Activated T-helper 2 cell treated with anti-CD3 and anti-CD28 coated beads, Interferon-gamma antibody, Interleukin-2, Interleukin-4, amounts not matched to agents 10 μg/mL and 5 μg/mL and 100 μg/mL, durations not matched to agents 14 hours and 24 hours and 36 hours (primary cell): ENCODE results near the gene DNAJC3. TPM values are rescaled to one million over a fixed set of nuclear protein-coding genes. Genes with fewer than 3 reads are reported as not detected.
"Not testable (repeated sequence)": the region's sequence is repeated elsewhere in the genome, so short reads cannot be mapped to it uniquely, and the experiment has no call there.

Experiments
- DNase-seq: peaks from one replicate; pipeline ENCODE4 v3.0.0; 2021; ENCODE audit warnings: low spot score
- H3K27ac Mint-ChIP-seq: one replicate; pipeline ENCODE4 v1.8.0; 2021; ENCODE audit warnings: mixed read lengths
- H3K27me3 Mint-ChIP-seq: one replicate; pipeline ENCODE4 v1.8.0; 2021; ENCODE audit warnings: low read depth, mixed read lengths
- H3K36me3 Mint-ChIP-seq: one replicate; pipeline ENCODE4 v1.8.0; 2021; ENCODE audit warnings: low read depth, mixed read lengths
- H3K4me1 Mint-ChIP-seq: one replicate; pipeline ENCODE4 v1.8.0; 2021; ENCODE audit warnings: low read depth, mixed read lengths
- H3K4me3 Mint-ChIP-seq: one replicate; pipeline ENCODE4 v1.8.0; 2021; ENCODE audit warnings: low read depth, mild to moderate bottlenecking, moderate library complexity, mixed read lengths
- H3K9me3 Mint-ChIP-seq: one replicate; pipeline ENCODE4 v1.8.0; 2021; ENCODE audit warnings: mixed read lengths
- intact Hi-C: fragments of 100-400 bp; cut with micrococcal nuclease; formaldehyde crosslinking; loops from one replicate; pipeline ENCODE4 v1.15.1; 2023
- total RNA-seq: library from RNA; stranded (reverse); gene quantifications from 2 replicates; pipeline ENCODE4 v1.2.3, GENCODE V29; 2022

DNAJC3 gene
- total RNA-seq, 1 donor from 2014 or later, result 28.1 TPM

GRCh38 chr13:95740071-95740978 is 63.4 kb downstream of the DNAJC3 start:
- H3K4me3 Mint-ChIP-seq, H3K27ac Mint-ChIP-seq, H3K9me3 Mint-ChIP-seq, intact Hi-C loops, H3K4me1 Mint-ChIP-seq, H3K27me3 Mint-ChIP-seq, DNase-seq: not testable (repeated sequence)
- peaks cover 16% of the 10 kb centered on the region for H3K36me3 Mint-ChIP-seq

DNA sequence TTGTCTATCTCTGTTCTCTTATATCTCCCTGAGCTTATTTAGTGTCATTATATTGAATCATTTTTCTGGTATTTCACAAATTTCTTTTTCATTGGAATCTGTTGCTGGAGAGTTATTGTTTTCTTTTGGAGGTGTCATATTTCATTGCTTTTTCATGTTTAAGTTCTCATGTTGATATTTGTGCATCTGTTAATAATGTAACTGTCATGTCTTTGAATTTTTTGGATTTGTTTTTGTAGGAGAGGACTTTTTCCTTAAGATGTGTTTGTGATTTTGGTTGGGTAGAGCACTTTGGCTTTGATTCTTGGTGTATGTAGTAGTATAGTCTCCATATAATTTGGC is 64.0 kb downstream of the DNAJC3 start:
- intact Hi-C loops, result no loop called here
- DNase-seq, result no peak
- H3K4me3 Mint-ChIP-seq, result no peak overlapping the region
- H3K27me3 Mint-ChIP-seq, result no peaks in the 10 kb centered on the region
- no peak overlapping the region for H3K27ac Mint-ChIP-seq
- H3K36me3 Mint-ChIP-seq, result peaks cover 16% of the 10 kb centered on the region
- H3K9me3 Mint-ChIP-seq, result peaks cover 9% of the 10 kb centered on the region
- peaks cover 2% of the 10 kb centered on the region for H3K4me1 Mint-ChIP-seq

- Mint-ChIP-seq H3K36me3 (peaks cover 16% of the 10 kb centered on the region), H3K4me3 (no peak overlapping the region), H3K27me3 (no peaks in the 10 kb centered on the region), H3K27ac (no peak overlapping the region), H3K9me3 (peaks cover 9% of the 10 kb centered on the region), H3K4me1 (peaks cover 2% of the 10 kb centered on the region)
- intact Hi-C loops, result no loop called here
- no peak for DNase-seq
Observed at GRCh38 chr13:95741584-95742563, 64.9 kb downstream of the DNAJC3 start.

- Mint-ChIP-seq H3K36me3 (peaks cover 16% of the 10 kb centered on the region), H3K4me3 (no peak overlapping the region), H3K27ac (no peak overlapping the region), H3K27me3 (no peaks in the 10 kb centered on the region), H3K9me3 (peaks cover 9% of the 10 kb centered on the region), H3K4me1 (peaks cover 2% of the 10 kb centered on the region)
- intact Hi-C loops, result no loop called here
- no peak for DNase-seq
Observed at GRCh38 chr13:95743192-95743591, 66.3 kb downstream of the DNAJC3 start.

DNA sequence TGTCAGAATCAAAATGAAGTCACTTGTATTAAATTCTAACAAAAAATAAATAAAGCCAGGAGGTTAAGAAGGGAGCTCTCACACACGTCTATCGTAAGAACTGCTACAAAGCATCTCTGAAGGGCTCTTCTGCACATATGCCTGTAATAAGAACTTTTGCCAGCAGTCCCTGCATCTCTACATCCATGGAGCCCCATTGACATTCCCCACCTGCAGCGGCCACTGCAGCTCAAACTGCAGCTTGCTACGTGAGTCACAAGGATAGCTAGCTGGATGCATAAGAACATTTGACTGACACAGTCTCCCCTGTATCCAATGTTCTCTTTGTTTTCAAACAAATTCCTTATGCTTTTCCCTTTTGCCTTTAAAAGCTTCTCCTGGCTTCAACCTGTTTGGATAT is 68.3 kb downstream of the DNAJC3 start:
- Mint-ChIP-seq H3K9me3 (peaks cover 5% of the 10 kb centered on the region), H3K4me1 (peaks cover 2% of the 10 kb centered on the region), H3K27me3 (no peaks in the 10 kb centered on the region), H3K27ac (no peak overlapping the region), H3K36me3 (peaks cover 9% of the 10 kb centered on the region), H3K4me3 (no peak overlapping the region)
- intact Hi-C loops, result no loop called here
- no peak for DNase-seq

DNA sequence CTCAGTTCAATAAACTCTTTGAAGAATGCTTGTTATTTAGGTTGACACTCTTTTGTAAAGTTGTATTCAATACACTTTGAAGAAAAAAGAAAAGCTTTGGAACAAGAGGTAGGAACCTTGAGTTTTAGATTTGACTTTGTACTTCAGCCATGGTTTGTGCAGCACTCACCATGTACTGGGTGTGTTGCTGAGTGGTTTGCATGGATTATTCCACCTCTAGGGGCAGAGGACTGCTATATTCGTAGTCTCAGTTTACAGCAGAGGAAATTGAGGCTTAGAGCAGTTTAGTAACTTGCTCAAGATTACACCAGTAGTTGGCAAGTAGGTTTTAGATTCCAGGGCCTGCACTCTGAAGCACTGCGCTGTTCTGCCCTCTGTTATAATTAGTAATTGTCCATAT is 68.8 kb downstream of the DNAJC3 start:
- intact Hi-C loops, result no loop called here
- peaks cover 2% of the 10 kb centered on the region for H3K4me1 Mint-ChIP-seq

GRCh38 chr13:95749545-95749944 is 72.6 kb downstream of the DNAJC3 start:
- H3K9me3 Mint-ChIP-seq, result no peaks in the 10 kb centered on the region
- intact Hi-C loops, result no loop called here
- DNase-seq, result no peak
- no peak overlapping the region for H3K27ac Mint-ChIP-seq
- no peaks in the 10 kb centered on the region for H3K27me3 Mint-ChIP-seq
- H3K4me3 Mint-ChIP-seq, result no peak overlapping the region
- H3K4me1 Mint-ChIP-seq, result no peaks in the 10 kb centered on the region
- peaks cover 8% of the 10 kb centered on the region for H3K36me3 Mint-ChIP-seq

More for the DNA sequence above, 68.8 kb downstream of the DNAJC3 start:
- Mint-ChIP-seq H3K36me3 (peaks cover 6% of the 10 kb centered on the region), H3K4me3 (no peak overlapping the region), H3K27ac (no peak overlapping the region), H3K27me3 (no peaks in the 10 kb centered on the region), H3K9me3 (peaks cover 4% of the 10 kb centered on the region)
- DNase-seq, result no peak

DNA sequence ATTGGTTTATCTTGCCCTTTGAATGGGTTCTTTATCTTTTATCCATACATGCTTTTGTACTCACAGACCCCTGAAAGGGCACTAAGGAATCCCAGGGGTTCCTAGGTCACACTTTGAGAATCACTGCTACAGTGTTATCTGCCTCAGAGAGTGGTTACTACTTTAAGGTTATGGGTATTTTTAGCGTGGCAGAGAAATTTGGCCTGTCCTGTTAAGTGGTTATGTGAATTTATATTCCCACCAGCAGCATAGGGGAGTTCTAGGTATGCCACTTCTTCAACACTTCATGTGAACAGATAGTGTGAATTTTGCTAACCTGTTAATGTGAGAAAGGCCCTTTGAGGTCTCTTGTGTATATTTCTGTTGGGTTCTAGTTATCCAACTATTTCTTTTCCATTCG is 75.7 kb downstream of the DNAJC3 start:
- Mint-ChIP-seq H3K27me3 (no peaks in the 10 kb centered on the region), H3K36me3 (peaks cover 12% of the 10 kb centered on the region), H3K4me1 (peaks cover 4% of the 10 kb centered on the region), H3K27ac (no peak overlapping the region), H3K4me3 (no peak overlapping the region), H3K9me3 (no peaks in the 10 kb centered on the region)
- intact Hi-C loops, result no loop called here
- no peak for DNase-seq

- no peak for DNase-seq
- Mint-ChIP-seq H3K36me3 (peaks cover 18% of the 10 kb centered on the region), H3K4me3 (no peak overlapping the region), H3K27ac (no peak overlapping the region), H3K27me3 (no peaks in the 10 kb centered on the region), H3K9me3 (no peaks in the 10 kb centered on the region), H3K4me1 (peaks cover 4% of the 10 kb centered on the region)
- intact Hi-C loops, result no loop called here
Observed at GRCh38 chr13:95754069-95754468, 77.1 kb downstream of the DNAJC3 start.

GRCh38 chr13:95756072-95756471 is 79.1 kb downstream of the DNAJC3 start:
- H3K27ac Mint-ChIP-seq, result peak overlapping the region; percentile 45
- intact Hi-C loops, result no loop called here

DNA sequence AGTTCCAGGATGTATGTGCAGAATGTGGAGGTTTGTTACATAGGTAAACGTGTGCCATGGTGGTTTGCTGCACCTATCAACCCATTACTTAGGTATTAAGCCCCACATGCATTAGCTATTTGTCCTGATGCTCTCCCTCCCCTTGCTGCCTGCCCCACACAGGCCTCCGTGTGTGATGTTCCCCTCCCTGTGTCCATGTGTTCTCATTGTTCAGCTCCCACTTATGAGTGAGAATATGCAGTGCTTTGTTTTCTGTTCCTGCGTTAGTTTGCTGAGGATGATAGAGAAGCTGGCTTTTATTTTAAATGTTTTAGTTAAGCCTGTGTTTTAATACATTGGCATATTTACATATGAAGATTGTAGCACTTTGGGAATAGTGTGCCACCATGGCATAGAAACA is 85.7 kb downstream of the DNAJC3 start:
- H3K36me3 Mint-ChIP-seq, result peaks cover 44% of the 10 kb centered on the region
- H3K9me3 Mint-ChIP-seq, H3K4me3 Mint-ChIP-seq, intact Hi-C loops, H3K27me3 Mint-ChIP-seq, H3K4me1 Mint-ChIP-seq, H3K27ac Mint-ChIP-seq, DNase-seq: not testable (repeated sequence)

More at GRCh38 chr13:95756072-95756471, 79.1 kb downstream of the DNAJC3 start:
- Mint-ChIP-seq H3K4me1 (peaks cover 4% of the 10 kb centered on the region), H3K9me3 (no peaks in the 10 kb centered on the region), H3K27me3 (no peaks in the 10 kb centered on the region), H3K4me3 (no peak overlapping the region), H3K36me3 (peaks cover 19% of the 10 kb centered on the region)
- no peak for DNase-seq

DNA sequence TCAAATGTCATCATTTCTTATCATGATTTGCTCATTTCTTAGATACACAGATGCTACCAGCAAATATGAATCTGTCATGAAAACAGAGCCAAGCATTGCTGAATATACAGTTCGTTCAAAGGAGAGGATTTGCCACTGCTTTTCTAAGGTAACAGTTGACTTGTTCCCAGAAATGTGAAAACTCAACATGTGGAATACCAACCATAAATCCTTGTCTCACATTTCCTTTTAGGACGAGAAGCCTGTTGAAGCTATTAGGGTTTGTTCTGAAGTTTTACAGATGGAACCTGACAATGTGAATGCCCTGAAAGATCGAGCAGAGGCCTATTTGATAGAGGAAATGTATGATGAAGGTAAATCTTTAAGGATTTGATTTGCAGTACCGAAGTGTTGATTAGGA is 86.7 kb downstream of the DNAJC3 start:
- Mint-ChIP-seq H3K4me3 (no peak overlapping the region), H3K36me3 (peaks cover 40% of the 10 kb centered on the region), H3K9me3 (no peaks in the 10 kb centered on the region), H3K27ac (no peak overlapping the region), H3K27me3 (no peaks in the 10 kb centered on the region), H3K4me1 (no peaks in the 10 kb centered on the region)
- intact Hi-C loops, result no loop called here
- no peak for DNase-seq

DNA sequence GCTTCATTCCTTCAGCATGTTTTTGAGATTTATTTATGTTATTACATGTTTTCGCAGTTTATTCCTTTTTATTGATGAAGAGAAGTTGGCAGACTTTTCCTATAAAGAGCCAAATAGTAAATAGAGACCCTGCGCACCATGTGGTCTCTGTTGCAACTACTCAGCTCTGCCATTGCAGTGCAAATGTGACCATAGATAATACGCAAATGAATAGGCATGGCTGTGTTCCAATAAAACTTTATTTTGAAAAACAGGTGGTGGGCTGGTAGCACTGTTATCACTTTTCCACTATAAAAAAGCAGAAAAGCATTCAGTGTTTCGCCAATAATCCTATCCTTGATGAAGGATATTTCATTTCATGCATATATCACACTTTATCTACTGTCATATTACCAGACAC is 95.0 kb downstream of the DNAJC3 start:
- H3K27me3 Mint-ChIP-seq, result no peaks in the 10 kb centered on the region
- intact Hi-C loops, result no loop called here
- H3K4me3 Mint-ChIP-seq, result no peak overlapping the region
- H3K4me1 Mint-ChIP-seq, result peaks cover 4% of the 10 kb centered on the region
- peaks cover 29% of the 10 kb centered on the region for H3K36me3 Mint-ChIP-seq
- no peak for DNase-seq
- H3K9me3 Mint-ChIP-seq, result no peaks in the 10 kb centered on the region
- no peak overlapping the region for H3K27ac Mint-ChIP-seq
